ENCODE data around the gene CASP8.

DNA sequence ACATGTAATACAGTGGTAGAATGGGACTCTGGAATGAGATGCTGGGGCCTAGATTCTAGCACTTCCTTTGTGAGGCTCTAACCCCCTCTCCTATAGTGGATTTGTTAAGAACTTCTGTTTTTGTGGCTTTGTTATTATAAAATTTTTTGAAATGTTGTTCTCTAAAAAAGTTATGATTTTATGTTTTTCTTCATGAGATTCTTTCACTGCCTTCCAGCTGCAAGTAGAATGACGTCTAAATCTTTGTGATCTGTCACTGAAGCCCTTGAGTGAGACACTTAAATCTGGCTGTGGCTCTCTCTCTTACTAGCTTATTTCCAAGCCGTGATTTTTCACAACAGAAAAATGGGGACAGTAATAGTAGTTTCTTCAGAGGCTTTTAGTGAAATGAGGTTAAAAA lies 1.6 kb downstream of the CASP8 start:
- TF ChIP-seq, protein P1, sequence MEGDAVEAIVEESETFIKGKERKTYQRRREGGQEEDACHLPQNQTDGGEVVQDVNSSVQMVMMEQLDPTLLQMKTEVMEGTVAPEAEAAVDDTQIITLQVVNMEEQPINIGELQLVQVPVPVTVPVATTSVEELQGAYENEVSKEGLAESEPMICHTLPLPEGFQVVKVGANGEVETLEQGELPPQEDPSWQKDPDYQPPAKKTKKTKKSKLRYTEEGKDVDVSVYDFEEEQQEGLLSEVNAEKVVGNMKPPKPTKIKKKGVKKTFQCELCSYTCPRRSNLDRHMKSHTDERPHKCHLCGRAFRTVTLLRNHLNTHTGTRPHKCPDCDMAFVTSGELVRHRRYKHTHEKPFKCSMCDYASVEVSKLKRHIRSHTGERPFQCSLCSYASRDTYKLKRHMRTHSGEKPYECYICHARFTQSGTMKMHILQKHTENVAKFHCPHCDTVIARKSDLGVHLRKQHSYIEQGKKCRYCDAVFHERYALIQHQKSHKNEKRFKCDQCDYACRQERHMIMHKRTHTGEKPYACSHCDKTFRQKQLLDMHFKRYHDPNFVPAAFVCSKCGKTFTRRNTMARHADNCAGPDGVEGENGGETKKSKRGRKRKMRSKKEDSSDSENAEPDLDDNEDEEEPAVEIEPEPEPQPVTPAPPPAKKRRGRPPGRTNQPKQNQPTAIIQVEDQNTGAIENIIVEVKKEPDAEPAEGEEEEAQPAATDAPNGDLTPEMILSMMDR (IDR thresholded peaks at IDR 0.05; ENCODE audit: insufficient read depth, low read depth, low read length) = no peak
- TF ChIP-seq EZH2 (IDR thresholded peaks at IDR 0.05; ENCODE audit: insufficient read depth, low read length) = no peak

Measured in astrocyte (in vitro differentiated cells and primary cell).